Astrocyte of the cerebellum (primary cell): Measurements from ENCODE around the gene CCDC82.

Source experiments
- DNase-seq: peaks from one replicate; pipeline ENCODE4 v3.0.0-alpha.2; 2011; ENCODE audit warnings: low read depth
- H3K4me3 ChIP-seq: 2 replicates; pipeline ENCODE4 v1.5.1; 2011; ENCODE audit warnings: mild to moderate bottlenecking, low read depth, low read length, moderate library complexity
- CTCF ChIP-seq: IDR thresholded peaks from 2 replicates; pipeline ENCODE4 v1.5.1; 2012; ENCODE audit warnings: low read length, low read depth, moderate library complexity, mild to moderate bottlenecking; ENCODE audit errors: missing control alignments
- in situ Hi-C: cut with HindIII; loops from 2 replicates; pipeline ENCODE4 v1.10.0; 2017; ENCODE audit warnings: low sequenced_read_pairs

CCDC82 gene

GRCh38 chr11:96331699-96332116 is 58.0 kb downstream of the CCDC82 start:
- in situ Hi-C loops = no loop called here
- H3K4me3 ChIP-seq = no peak overlapping the region
- no peak for TF ChIP-seq CTCF
- DNase-seq = no peak

GRCh38 chr11:96330511-96330859 is 59.2 kb downstream of the CCDC82 start:
- no peak for DNase-seq
- in situ Hi-C loops = no loop called here
- H3K4me3 ChIP-seq = no peak overlapping the region
- no peak for TF ChIP-seq CTCF

- H3K4me3 ChIP-seq = no peak overlapping the region
- in situ Hi-C loops = no loop called here
- DNase-seq = no peak
- no peak for TF ChIP-seq CTCF
Observed at GRCh38 chr11:96329855-96330510, 59.7 kb downstream of the CCDC82 start.

GRCh38 chr11:96329419-96329818 is 60.3 kb downstream of the CCDC82 start:
- H3K4me3 ChIP-seq = no peak overlapping the region
- DNase-seq = no peak
- in situ Hi-C loops = no loop called here
- TF ChIP-seq CTCF = no peak

- no peak for DNase-seq
- in situ Hi-C loops = no loop called here
- TF ChIP-seq CTCF = no peak
- H3K4me3 ChIP-seq = no peak overlapping the region
Observed at GRCh38 chr11:96328395-96329010, 61.2 kb downstream of the CCDC82 start.

- in situ Hi-C loops = no loop called here
- no peak overlapping the region for H3K4me3 ChIP-seq
- DNase-seq = no peak
- no peak for TF ChIP-seq CTCF
Observed at GRCh38 chr11:96326959-96327358, 62.8 kb downstream of the CCDC82 start.
